ENCODE data around the gene MEI1. TPM values are rescaled to one million over a fixed set of nuclear protein-coding genes. Genes with fewer than 3 reads are reported as not detected.

MEI1 gene
- total RNA-seq, 2 donors from 2014 or later = 1.4 to 4.3 TPM

- intact Hi-C loops (cut with DNase I) = loop anchor here in 1 of 2 donors (10.0 kb wide), 1 partner anchor 882 kb away; no protein-coding TSS in a partner anchor
- peak; percentile 14 for DNase-seq (ENCODE audit: low spot score)
Measured at GRCh38 chr22:41776381-41776780, 77.1 kb downstream of the MEI1 start.

- intact Hi-C loops (cut with DNase I) = loop anchor here in 1 of 2 donors (10.0 kb wide), 1 partner anchor 883 kb away; no protein-coding TSS in a partner anchor
Measured at GRCh38 chr22:41777749-41778425, 78.6 kb downstream of the MEI1 start.

GRCh38 chr22:41779929-41780505 lies 80.7 kb downstream of the MEI1 start:
- intact Hi-C loops (cut with DNase I) = loop anchor here in 1 of 2 donors (10.0 kb wide), 1 partner anchor 885 kb away; no protein-coding TSS in a partner anchor
- no peak for DNase-seq (ENCODE audit: low spot score)

More at GRCh38 chr22:41777749-41778425, 78.6 kb downstream of the MEI1 start:
- DNase-seq (ENCODE audit: low spot score) = no peak

- DNase-seq (ENCODE audit: low spot score) = peak; percentile 91
- intact Hi-C loops (cut with DNase I) = no loop called here
Measured at GRCh38 chr22:41780746-41781505, 81.6 kb downstream of the MEI1 start.

- DNase-seq (ENCODE audit: low spot score) = no peak
- intact Hi-C loops (cut with DNase I) = no loop called here
Measured at GRCh38 chr22:41781507-41781906, 82.2 kb downstream of the MEI1 start.

GRCh38 chr22:41782316-41782715 lies 83.0 kb downstream of the MEI1 start:
- DNase-seq (ENCODE audit: low spot score) = no peak
- intact Hi-C loops (cut with DNase I) = no loop called here

- DNase-seq (ENCODE audit: low spot score) = no peak
- intact Hi-C loops (cut with DNase I) = no loop called here
Measured at GRCh38 chr22:41782751-41783150, 83.4 kb downstream of the MEI1 start.

DNA sequence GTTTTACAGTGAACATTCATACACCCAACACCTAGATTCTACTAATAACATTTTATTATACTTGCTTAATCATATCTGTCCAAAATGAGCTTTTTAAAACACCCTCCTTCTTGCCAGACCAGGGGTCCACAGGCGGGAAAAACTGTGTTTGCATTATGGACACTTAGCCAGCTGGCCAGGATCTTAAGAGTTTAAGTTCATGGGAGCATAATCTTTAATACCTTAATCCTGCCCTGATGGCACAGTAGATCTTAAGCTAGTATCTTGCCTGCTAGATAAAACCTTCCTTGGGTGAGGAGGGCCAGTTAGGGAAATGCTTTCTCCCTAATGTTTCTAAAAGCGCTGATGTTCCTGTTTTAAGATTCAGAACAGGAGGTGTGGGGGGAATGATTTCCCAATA lies 88.0 kb downstream of the MEI1 start:
- DNase-seq (ENCODE audit: low spot score) = no peak
- intact Hi-C loops (cut with DNase I) = no loop called here

GRCh38 chr22:41793871-41794270 lies 94.6 kb downstream of the MEI1 start:
- DNase-seq (ENCODE audit: low spot score) = no peak
- intact Hi-C loops (cut with DNase I) = no loop called here

DNA sequence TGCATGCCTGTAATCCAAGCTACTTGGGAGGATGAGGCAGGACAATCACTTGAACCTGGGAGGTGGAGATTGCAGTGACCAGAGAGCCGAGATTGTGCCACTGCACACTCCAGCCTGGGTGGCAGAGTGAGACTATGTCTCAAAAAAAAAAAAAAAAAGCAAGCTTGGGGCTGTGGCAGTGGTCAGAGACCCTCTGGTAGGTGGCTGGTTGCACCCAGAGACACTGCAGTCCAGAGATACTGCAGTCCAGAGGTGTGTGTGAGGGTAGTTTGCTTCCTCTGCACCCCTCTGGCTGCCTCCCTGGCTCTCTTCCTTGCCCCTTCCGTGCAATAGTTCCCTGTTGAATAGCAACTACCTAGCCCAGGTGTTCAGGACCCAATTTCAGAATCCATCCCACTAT lies 99.4 kb downstream of the MEI1 start:
- intact Hi-C loops (cut with DNase I) = no loop called here
- no peak for DNase-seq (ENCODE audit: low spot score)

DNA sequence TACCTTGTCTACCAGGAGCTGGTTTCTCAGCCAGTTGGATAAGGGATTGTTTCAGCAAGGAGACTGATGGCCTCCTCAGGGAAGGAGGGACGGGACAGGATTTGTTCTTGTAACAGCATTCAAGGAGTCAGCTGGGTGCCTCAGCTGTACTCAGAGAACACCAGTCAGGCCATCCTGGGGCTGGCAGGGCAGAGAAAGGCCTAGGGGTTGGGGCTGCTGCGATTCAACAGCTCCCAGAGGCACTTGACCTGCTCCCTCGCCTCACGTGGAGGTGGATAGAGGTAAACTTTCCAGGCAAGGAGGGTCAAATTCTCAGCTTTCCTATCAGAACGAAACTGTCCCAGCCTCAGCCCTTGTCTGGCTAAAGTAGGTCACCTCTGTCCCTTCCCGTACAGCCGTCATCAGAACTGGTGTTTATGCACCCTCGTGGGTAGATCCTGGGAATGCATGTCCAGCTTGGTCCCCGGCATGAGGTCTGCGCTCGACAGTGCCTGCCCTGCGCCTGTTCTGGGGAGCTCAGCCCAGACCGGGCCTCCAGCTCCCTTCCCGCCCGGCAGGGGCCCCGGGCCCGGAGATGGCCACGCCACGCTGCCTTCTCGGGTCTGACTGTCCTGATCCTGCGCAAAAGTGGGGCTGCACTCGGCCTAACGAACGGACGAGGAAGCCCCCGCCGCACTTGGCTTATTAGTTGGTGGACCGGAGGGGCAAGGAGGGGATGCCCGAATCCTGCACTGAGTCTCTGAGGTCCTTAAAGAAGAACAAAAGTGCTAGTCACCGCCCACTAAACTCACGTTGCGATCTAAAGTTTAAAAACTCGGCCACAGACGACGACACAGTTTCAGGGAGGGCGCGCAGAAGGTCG lies 100.4 kb downstream of the MEI1 start:
- intact Hi-C loops (cut with DNase I) = no loop called here
- DNase-seq (ENCODE audit: low spot score) = no peak

- intact Hi-C loops (cut with DNase I) = no loop called here
- DNase-seq (ENCODE audit: low spot score) = peak; percentile 97
Measured at GRCh38 chr22:41800348-41801146, 101.2 kb downstream of the MEI1 start, which contains the start of gene CCDC134. TSS of gene CCDC134 (plus strand) at chr22:41800679. CDS start at chr22:41808891, 8,212 bp downstream.

GRCh38 chr22:41801147-41801819 lies 102.0 kb downstream of the MEI1 start:
- DNase-seq (ENCODE audit: low spot score) = no peak
- intact Hi-C loops (cut with DNase I) = no loop called here

- no peak for DNase-seq (ENCODE audit: low spot score)
Measured at GRCh38 chr22:41801886-41802285, 102.6 kb downstream of the MEI1 start.

GRCh38 chr22:41805639-41806038 lies 106.3 kb downstream of the MEI1 start:
- intact Hi-C loops (cut with DNase I) = no loop called here
- DNase-seq (ENCODE audit: low spot score) = no peak

More at GRCh38 chr22:41801886-41802285, 102.6 kb downstream of the MEI1 start:
- intact Hi-C loops (cut with DNase I) = no loop called here

DNA sequence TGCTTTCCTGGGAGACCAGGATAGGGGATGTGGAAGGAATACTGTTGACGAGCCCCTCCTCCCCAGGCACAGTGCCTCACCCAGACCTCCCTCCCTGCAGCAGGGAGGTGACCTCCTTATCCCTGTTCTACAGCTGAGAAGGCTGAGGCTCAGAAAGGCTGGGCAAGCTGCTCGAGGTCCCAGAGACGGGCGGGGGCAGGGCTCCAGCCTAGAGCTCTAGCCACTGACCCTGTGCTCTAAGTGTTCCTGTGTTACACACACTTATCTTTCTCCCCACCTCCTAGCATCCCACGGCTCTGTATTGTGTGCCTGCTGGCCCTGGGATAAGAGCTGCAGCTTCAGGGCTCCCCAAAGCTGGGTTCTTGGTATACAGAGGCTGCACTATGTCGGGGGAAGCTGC lies 109.1 kb downstream of the MEI1 start:
- DNase-seq (ENCODE audit: low spot score) = no peak
- intact Hi-C loops (cut with DNase I) = no loop called here

- no peak for DNase-seq (ENCODE audit: low spot score)
- intact Hi-C loops (cut with DNase I) = no loop called here
Measured at GRCh38 chr22:41810022-41810421, 110.7 kb downstream of the MEI1 start.

Measured in posterior vena cava (tissue), 2 donors.